Vagina (tissue), 2 donors: Measurements from ENCODE around the gene FLNA.

ENCODE experiments used
- CTCF ChIP-seq, 3 experiments: fragments of 450-650 bp in 2 of 3; fragments of 200-600 bp in 1 of 3; sonication (generic) in 1 of 3; IDR thresholded peaks; one replicate each; pipeline ENCODE4 v1.5.1; 2017 to 2019; ENCODE audit warnings: antibody characterized with exemption in 3 of 3, mild to moderate bottlenecking in 2 of 3, moderate library complexity in 2 of 3
- POLR2AphosphoS5 ChIP-seq, 2 donors: sonication (generic); formaldehyde crosslinking; IDR thresholded peaks; one replicate each; pipeline ENCODE4 v1.9.0; 2017; ENCODE audit warnings: antibody characterized with exemption in 2 of 2, mild to moderate bottlenecking in 2 of 2, low read depth in 1 of 2; ENCODE audit not compliant: insufficient read depth in 1 of 2

- TF ChIP-seq CTCF (IDR thresholded peaks at IDR 0.05): no peak
- TF ChIP-seq POLR2AphosphoS5 (IDR thresholded peaks at IDR 0.05; ENCODE audit: insufficient read depth in 1 of 2, low read depth in 1 of 2): peak in 1 of 2 donors; percentile 7
Measured at GRCh38 chrX:154348114-154348531, 26.3 kb downstream of the FLNA start.
